ENCODE measurements around the gene FALEC.

The FALEC gene

GRCh38 chr1:150479927-150480352 is 35.6 kb upstream of the FALEC start:
- ChIA-PET CTCF (no interaction called here), POLR2A (no interaction called here)
- no peak for DNase-seq (ENCODE audit: extremely low spot score)
- TF ChIP-seq FOXM1 (IDR thresholded peaks at IDR 0.05; ENCODE audit: borderline replicate concordance) (no peak), ELF4 (IDR thresholded peaks at IDR 0.05) (no peak), L3MBTL2 (conservative IDR thresholded peaks at IDR 0.05) (no peak), CTBP1 (IDR thresholded peaks at IDR 0.05; ENCODE audit: borderline replicate concordance) (no peak), ARNT (IDR thresholded peaks at IDR 0.05) (no peak), FOXA1 (IDR thresholded peaks at IDR 0.05) (no peak), TARDBP (IDR thresholded peaks at IDR 0.05) (no peak), PKNOX1 (IDR thresholded peaks at IDR 0.05) (no peak), HDGF (IDR thresholded peaks at IDR 0.05; ENCODE audit: borderline replicate concordance) (no peak), SP1 (IDR thresholded peaks at IDR 0.05) (no peak), NFRKB (IDR thresholded peaks at IDR 0.05) (no peak), SUZ12 (IDR thresholded peaks at IDR 0.05) (no peak)

GRCh38 chr1:150484431-150484830 is 31.1 kb upstream of the FALEC start:
- POLR2A ChIA-PET = interaction anchor here (2.0 kb wide), 1 partner anchor 31 kb away, joined by 7 read pairs; the partner anchor contains the start of gene FALEC
- DNase-seq (ENCODE audit: extremely low spot score) = no peak
- CTCF ChIA-PET = no interaction called here
- TF ChIP-seq FOXK2 (IDR thresholded peaks at IDR 0.05) (no peak), FOXA1 (IDR thresholded peaks at IDR 0.05) (no peak), SUZ12 (IDR thresholded peaks at IDR 0.05) (no peak), ARNT (IDR thresholded peaks at IDR 0.05) (no peak), BHLHE40 (IDR thresholded peaks at IDR 0.05; ENCODE audit: borderline replicate concordance) (no peak), ELF4 (IDR thresholded peaks at IDR 0.05) (no peak), CTBP1 (IDR thresholded peaks at IDR 0.05; ENCODE audit: borderline replicate concordance) (no peak), ZNF384 (IDR thresholded peaks at IDR 0.05) (no peak), TARDBP (IDR thresholded peaks at IDR 0.05) (no peak), HDGF (IDR thresholded peaks at IDR 0.05; ENCODE audit: borderline replicate concordance) (no peak), SP1 (IDR thresholded peaks at IDR 0.05) (no peak)

GRCh38 chr1:150484861-150485260 is 30.7 kb upstream of the FALEC start:
- DNase-seq (ENCODE audit: extremely low spot score) = no peak
- CTCF ChIA-PET = no interaction called here
- POLR2A ChIA-PET = no interaction called here
- TF ChIP-seq L3MBTL2 (conservative IDR thresholded peaks at IDR 0.05) (no peak), LEF1 (IDR thresholded peaks at IDR 0.05; ENCODE audit: borderline replicate concordance) (no peak), SUZ12 (IDR thresholded peaks at IDR 0.05) (no peak), FOXK2 (IDR thresholded peaks at IDR 0.05) (no peak), HDGF (IDR thresholded peaks at IDR 0.05; ENCODE audit: borderline replicate concordance) (no peak), SP1 (IDR thresholded peaks at IDR 0.05) (no peak), ELF4 (IDR thresholded peaks at IDR 0.05) (no peak)

GRCh38 chr1:150486966-150487762 is 28.4 kb upstream of the FALEC start, which contains the start of gene TARS2:
Gene TARS2 (plus strand): TSS chr1:150487419. CDS start chr1:150487451, 32 bp downstream.
- DNase-seq (ENCODE audit: extremely low spot score) = peak; percentile 100
- ChIA-PET POLR2A (interaction anchor here (0.6 to 2.3 kb wide), 14 partner anchors 10 to 187 kb away, joined by 3 to 12 read pairs (median 4); partner anchors contain the start of genes FALEC, MCL1 and RPRD2), CTCF (interaction anchor here (0.6 to 1.3 kb wide), 5 partner anchors 24 to 508 kb away, joined by 3 to 4 read pairs (median 3); no protein-coding TSS in a partner anchor)
- peak; percentile 89 for TF ChIP-seq L3MBTL2 (conservative IDR thresholded peaks at IDR 0.05)
- TF ChIP-seq SP1 (IDR thresholded peaks at IDR 0.05) = no peak
- peak; percentile 98 for TF ChIP-seq CTBP1 (IDR thresholded peaks at IDR 0.05; ENCODE audit: borderline replicate concordance)
- peak; percentile 100 for TF ChIP-seq PKNOX1 (IDR thresholded peaks at IDR 0.05)
- TF ChIP-seq FOXK2 (IDR thresholded peaks at IDR 0.05) = peak; percentile 66
- peak; percentile 80 for TF ChIP-seq ELF4 (IDR thresholded peaks at IDR 0.05)
- peak; percentile 97 for TF ChIP-seq NFRKB (IDR thresholded peaks at IDR 0.05)
- TF ChIP-seq BHLHE40 (IDR thresholded peaks at IDR 0.05; ENCODE audit: borderline replicate concordance) = no peak

GRCh38 chr1:150487763-150488115 is 27.8 kb upstream of the FALEC start:
- no peak for DNase-seq (ENCODE audit: extremely low spot score)
- ChIA-PET CTCF (interaction anchor here (0.6 to 1.3 kb wide), 2 partner anchors 94 to 507 kb away, joined by 3 to 4 read pairs; no protein-coding TSS in a partner anchor), POLR2A (interaction anchor here (1.0 to 2.3 kb wide), 9 partner anchors 9 to 124 kb away, joined by 3 to 12 read pairs (median 4); partner anchors contain the start of genes FALEC, MCL1 and RPRD2)
- no peak for TF ChIP-seq ARNT (IDR thresholded peaks at IDR 0.05)
- no peak for TF ChIP-seq PKNOX1 (IDR thresholded peaks at IDR 0.05)
- TF ChIP-seq FOXM1 (IDR thresholded peaks at IDR 0.05; ENCODE audit: borderline replicate concordance) = no peak
- TF ChIP-seq NFRKB (IDR thresholded peaks at IDR 0.05) = no peak
- no peak for TF ChIP-seq CTBP1 (IDR thresholded peaks at IDR 0.05; ENCODE audit: borderline replicate concordance)
- no peak for TF ChIP-seq FOXK2 (IDR thresholded peaks at IDR 0.05)
- no peak for TF ChIP-seq BHLHE40 (IDR thresholded peaks at IDR 0.05; ENCODE audit: borderline replicate concordance)
- no peak for TF ChIP-seq ZNF384 (IDR thresholded peaks at IDR 0.05)
- no peak for TF ChIP-seq ELF4 (IDR thresholded peaks at IDR 0.05)
- no peak for TF ChIP-seq LEF1 (IDR thresholded peaks at IDR 0.05; ENCODE audit: borderline replicate concordance)
- no peak for TF ChIP-seq SP1 (IDR thresholded peaks at IDR 0.05)
- TF ChIP-seq L3MBTL2 (conservative IDR thresholded peaks at IDR 0.05) = no peak
- TF ChIP-seq TARDBP (IDR thresholded peaks at IDR 0.05) = no peak
- no peak for TF ChIP-seq FOXA1 (IDR thresholded peaks at IDR 0.05)
- TF ChIP-seq HDGF (IDR thresholded peaks at IDR 0.05; ENCODE audit: borderline replicate concordance) = no peak
- no peak for TF ChIP-seq SUZ12 (IDR thresholded peaks at IDR 0.05)

GRCh38 chr1:150493175-150493574 is 22.4 kb upstream of the FALEC start:
- ChIA-PET CTCF (no interaction called here), POLR2A (no interaction called here)
- no peak for DNase-seq (ENCODE audit: extremely low spot score)
- no peak for TF ChIP-seq FOXK2 (IDR thresholded peaks at IDR 0.05)
- no peak for TF ChIP-seq BHLHE40 (IDR thresholded peaks at IDR 0.05; ENCODE audit: borderline replicate concordance)
- TF ChIP-seq FOXM1 (IDR thresholded peaks at IDR 0.05; ENCODE audit: borderline replicate concordance) = no peak
- TF ChIP-seq TARDBP (IDR thresholded peaks at IDR 0.05) = no peak
- no peak for TF ChIP-seq SUZ12 (IDR thresholded peaks at IDR 0.05)
- no peak for TF ChIP-seq HDGF (IDR thresholded peaks at IDR 0.05; ENCODE audit: borderline replicate concordance)
- no peak for TF ChIP-seq NFRKB (IDR thresholded peaks at IDR 0.05)
- TF ChIP-seq ELF4 (IDR thresholded peaks at IDR 0.05) = no peak
- no peak for TF ChIP-seq L3MBTL2 (conservative IDR thresholded peaks at IDR 0.05)
- no peak for TF ChIP-seq LEF1 (IDR thresholded peaks at IDR 0.05; ENCODE audit: borderline replicate concordance)
- no peak for TF ChIP-seq FOXA1 (IDR thresholded peaks at IDR 0.05)
- TF ChIP-seq ZNF384 (IDR thresholded peaks at IDR 0.05) = no peak
- TF ChIP-seq SP1 (IDR thresholded peaks at IDR 0.05) = no peak
- TF ChIP-seq CTBP1 (IDR thresholded peaks at IDR 0.05; ENCODE audit: borderline replicate concordance) = no peak
- no peak for TF ChIP-seq ARNT (IDR thresholded peaks at IDR 0.05)
- no peak for TF ChIP-seq PKNOX1 (IDR thresholded peaks at IDR 0.05)
